HG02571 (cell line): ENCODE data around the gene TCF3.

Source experiments
- ATAC-seq: cut with Tn5 transposase; IDR thresholded peaks from one replicate; pipeline ENCODE4 v1.9.1; 2021; ENCODE audit warnings: mild to moderate bottlenecking, moderate library complexity; ENCODE audit not compliant: unreplicated experiment

Gene TCF3

GRCh38 chr19:1613146-1613545 lies 39.3 kb downstream of the TCF3 start:
- ATAC-seq: no peak

- ATAC-seq: no peak
These were observed 40.0 kb downstream of the TCF3 start for GRCh38 chr19:1612114-1613086.

GRCh38 chr19:1611353-1611752 lies 41.1 kb downstream of the TCF3 start:
- no peak for ATAC-seq

DNA sequence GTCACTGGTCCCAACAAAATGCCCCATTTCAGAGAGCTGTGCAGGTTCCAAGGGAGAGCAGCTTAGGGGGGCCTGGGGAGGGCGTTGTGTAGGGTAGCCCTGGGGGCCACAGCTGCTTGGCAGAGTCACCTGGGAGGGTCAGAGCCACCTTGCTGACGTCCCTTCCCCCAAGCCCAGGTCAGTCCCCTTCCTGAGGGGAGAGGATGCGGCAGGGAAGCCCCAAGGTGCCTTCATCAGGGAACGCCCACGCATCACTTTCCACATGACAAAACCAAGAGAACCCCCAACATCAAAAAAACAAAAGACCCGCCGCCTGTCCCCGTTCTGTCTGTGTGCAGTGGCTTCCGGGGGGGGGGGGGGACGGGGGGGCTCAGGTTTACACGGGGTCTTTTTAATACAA lies 41.8 kb downstream of the TCF3 start:
- no peak for ATAC-seq

DNA sequence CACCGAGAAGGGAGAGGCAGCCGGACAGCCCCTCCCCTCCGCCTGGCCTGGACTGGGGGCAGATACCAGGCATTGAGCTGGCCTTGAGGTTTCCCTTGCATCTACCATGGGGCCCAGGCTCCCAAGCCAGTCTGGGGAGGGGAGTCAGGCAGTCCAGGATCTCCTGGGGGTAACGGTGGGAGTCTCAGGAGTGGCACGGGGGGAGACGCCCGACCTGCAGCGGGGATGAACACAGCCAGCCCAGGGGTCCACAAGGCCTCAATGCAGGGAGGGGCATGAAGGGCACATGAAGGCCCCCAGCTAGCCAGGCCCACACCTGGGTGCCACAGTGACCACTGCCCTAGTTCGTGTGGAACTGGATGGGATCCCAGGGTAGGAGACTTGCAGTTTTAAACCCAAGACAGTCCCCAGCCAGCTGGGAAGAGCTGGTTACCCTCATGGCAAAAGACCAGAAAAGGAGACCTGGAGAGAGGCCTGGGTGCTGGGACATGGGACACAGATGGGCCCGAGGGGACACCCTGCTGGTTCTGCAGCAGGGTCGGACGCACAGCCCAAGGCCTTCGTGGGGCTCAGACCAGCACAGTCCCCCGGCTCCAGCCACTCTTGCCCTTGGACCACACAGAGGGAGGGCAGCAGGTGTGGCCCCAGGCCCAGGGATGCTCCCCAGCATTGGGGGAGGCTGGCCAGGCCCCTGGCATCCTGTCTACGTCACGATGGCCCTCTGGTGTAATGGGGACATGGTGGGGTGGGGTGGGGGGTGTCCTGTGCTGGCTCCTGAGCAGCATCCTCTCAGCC lies 42.5 kb downstream of the TCF3 start:
- ATAC-seq: no peak

- no peak for ATAC-seq
These were observed 43.4 kb downstream of the TCF3 start for GRCh38 chr19:1609103-1609396.

- ATAC-seq: no peak
These were observed 43.9 kb downstream of the TCF3 start for GRCh38 chr19:1608359-1609102.

DNA sequence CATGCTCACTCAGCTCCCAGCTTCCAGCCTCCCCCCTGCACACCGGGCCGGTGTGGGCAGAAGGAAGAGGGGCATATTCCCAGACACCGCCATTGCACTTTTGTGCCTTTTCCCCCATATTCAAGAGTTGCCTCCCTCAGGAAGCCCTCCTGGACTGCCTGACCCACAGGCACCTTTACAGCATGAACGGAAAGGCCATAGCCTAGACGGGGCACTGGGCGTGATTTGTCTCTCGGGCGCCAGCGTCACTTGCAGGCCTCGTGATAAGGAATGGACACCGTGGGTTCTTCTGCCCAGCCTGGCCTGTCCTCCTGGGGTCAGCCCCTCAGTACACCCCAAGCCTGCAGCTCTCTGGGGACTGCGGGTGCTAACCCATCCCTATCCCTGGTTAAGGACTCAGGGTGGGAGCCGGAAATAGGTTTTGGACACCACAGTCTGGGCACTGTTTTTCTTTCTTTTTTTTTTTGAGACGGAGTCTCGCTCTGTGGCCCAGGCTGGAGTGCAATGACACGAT lies 46.2 kb downstream of the TCF3 start:
- no peak for ATAC-seq

DNA sequence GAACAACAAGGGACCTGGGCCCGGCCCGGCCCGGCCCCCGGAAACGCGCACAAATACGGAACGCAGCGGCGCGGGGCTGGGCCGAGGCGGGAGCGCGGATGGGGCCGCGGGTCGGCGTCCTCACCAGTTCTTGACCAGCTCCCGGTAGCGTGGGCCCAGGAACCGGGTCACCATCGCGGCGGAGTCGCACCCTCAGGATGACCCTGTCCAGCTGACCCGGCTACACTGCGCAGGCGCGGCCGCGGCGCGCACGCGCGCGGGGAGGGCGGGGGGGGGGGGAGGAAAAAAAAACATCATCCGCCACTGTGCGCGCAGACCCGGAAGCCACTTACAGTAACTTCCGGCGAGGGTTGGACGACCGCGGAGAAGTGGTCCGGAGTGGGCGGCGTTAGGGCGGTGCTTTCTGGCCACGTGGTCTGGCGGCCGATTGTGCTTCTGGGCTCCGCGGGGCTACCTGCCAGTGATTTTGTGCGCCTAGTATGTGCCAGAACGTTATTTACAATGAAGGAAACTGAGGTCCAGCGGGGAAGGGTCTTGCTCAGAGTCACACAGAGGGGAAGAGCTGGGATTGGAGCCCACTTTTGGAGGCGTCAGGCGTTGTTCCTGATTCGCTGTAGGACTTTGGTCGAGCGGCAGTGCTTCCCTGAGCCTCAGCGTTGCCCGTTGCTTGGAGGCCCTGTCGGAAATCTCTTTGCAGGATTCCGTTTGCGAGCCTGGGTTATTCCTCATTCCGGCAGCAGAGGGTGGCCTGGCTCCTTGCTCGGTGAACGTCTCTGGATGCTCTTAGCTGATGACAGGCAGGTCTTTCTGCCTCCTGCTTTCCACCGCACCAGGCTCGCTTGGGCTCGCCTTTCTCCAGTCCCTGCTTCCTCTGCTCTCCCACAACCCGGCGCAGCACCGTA lies 46.9 kb downstream of the TCF3 start, which contains the start of gene UQCR11:
Gene UQCR11, minus strand, starts transcription at position 227 of the 902 bp plus-strand sequence. Its CDS starts 53 bp downstream, at position 174.
- peak; percentile 88 for ATAC-seq

- no peak for ATAC-seq
These were observed 50.2 kb downstream of the TCF3 start for GRCh38 chr19:1602091-1602707.

DNA sequence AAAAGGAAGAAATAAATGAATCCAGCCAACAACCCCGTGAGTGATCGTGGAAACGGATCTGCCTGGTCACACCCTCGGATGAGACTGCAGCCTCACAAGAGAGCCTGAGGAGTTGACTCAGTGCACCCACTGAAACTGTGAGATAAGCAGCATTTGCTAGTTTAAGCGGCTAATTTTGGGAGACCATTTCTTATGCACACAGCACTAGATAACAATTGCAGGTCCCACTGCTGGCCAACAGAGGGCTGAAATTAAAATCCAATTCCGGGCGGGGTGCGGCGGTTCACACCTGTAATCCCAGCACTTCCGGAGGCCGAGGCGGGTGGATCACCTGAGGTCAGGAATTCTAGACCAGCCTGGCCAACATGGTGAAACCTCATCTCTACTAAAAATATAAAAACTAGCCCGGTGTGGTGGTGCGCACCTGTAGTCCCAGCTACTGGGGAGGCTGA lies 50.8 kb downstream of the TCF3 start:
- ATAC-seq: no peak

DNA sequence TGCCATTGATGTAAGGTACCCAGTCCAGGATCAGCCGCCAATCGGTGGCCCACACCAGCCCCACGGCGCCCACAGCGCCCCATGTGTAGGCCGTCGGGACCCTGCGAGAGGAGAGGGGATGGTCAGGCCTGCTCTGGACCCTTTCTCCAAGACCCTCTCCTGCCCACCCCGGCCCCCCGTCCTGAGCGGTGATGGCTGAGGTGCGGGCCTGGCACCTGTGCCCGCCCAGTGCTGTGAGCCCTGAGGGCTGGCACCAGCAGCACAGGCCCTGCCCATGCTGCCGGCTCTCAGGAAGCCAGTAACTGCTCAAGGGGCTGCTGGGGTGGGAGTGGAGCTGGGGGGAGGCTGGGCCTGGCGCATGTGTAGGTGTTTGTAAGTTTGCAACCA lies 53.0 kb downstream of the TCF3 start:
- ATAC-seq: no peak

DNA sequence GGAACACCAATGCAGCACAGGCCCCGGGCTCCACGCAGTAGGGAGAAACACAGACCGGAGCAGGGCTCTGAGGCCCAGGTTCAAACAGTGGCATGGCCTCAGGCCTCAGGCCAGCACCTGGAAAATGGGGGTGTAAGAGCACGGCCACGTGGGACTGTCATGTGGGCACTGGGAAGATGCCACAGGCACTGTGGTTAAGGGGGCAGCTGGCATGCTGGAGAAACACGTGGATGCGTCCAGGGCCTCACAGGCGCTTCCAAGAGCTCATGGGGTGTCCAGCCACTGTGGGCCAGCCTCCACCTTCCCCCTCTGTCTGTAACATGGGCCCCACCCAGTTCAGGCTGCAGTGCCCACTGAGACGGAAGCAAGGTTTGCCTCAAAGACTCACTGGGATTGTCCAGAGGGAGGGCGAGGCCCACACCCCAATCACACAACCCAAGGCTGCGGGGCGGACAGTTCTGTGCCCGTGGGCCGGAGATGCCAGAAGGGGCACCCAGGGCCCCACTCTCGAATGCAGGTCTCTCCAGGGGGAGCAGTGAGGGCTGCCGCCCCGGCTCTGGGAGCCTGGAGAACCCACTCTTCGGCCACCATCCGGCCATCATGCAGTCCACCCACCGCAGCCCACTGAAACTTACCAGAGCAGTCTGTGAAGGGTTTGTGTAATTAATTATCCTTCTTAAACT lies 53.5 kb downstream of the TCF3 start:
- no peak for ATAC-seq

- no peak for ATAC-seq
These were observed 59.0 kb downstream of the TCF3 start for GRCh38 chr19:1593501-1593772.

DNA sequence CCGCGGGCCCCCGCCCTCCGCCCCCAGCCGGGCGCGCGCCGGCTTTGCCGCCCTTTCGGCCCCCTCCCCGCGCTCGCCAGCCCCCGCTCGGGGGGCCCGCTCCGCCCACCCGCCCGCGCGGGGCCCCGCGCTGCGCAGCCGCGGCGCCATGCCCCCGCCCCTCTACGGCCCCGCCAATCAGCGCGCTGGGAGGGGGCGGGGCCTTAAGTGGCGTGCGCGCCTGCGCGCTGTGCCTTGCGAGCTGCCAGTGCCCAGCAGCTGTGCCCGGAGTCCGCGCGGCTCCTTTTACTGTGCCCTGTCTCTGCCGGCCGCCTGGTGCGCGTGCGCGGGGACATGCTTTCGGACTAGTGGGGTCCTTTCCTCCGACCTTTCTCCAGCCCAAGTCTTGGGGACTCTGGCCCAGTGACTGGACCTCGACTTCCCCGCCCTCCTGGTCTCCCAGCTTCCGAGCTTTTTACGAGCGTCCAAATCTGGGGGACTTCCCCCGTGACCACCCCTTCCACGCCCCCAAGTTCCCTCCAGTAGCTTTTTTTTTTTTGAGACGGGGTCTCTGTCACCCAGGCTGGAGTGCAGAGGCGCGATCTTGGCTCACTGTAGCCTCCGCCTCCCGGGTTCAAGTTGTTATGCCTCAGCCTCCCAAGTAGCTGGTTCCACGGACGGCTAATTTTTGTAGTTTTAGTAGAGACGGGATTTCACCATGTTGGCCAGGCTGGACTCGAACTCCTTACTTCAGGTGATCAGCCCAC lies 59.5 kb downstream of the TCF3 start, which contains the start of gene MBD3:
Gene MBD3, minus strand, starts transcription at position 111 of the 746 bp plus-strand sequence. CDS start 234 bp downstream, outside the sequence.
- ATAC-seq: peak; percentile 62

DNA sequence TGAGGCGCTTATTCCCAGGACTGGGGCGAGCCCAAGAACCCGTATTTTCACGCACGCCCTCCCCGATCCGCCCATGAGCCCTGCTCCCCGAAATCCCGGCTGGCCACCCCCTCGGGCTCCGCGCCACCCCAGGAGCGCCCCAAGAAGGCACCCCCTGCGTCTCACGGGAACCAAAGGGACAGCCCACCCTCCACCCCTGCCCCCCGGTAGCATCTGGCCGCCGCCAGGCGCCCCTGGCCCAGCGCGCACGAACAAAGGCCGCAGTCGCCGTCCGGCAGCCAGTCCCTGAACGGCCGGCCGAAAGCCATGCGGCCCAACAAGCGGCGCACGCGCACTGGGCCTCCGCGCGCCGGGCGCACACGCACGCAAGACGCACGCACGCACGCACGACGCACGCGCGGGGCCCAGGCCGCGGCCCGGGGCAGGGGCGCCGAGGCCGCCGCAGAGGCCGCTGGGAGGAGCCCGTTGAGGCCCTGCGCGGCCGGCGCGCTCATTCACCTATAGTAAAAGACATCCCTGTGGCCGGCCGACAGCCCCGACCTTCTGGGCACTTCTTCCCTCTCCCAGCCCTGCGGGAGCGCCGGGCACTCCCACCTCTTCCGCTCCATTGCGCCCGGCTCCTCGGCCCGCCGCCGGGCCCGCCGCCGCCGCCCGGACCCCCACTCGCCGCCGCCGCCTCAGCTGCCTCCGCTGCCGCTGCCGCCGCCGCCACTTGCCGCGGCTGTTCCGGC lies 60.2 kb downstream of the TCF3 start:
- peak; percentile 63 for ATAC-seq

DNA sequence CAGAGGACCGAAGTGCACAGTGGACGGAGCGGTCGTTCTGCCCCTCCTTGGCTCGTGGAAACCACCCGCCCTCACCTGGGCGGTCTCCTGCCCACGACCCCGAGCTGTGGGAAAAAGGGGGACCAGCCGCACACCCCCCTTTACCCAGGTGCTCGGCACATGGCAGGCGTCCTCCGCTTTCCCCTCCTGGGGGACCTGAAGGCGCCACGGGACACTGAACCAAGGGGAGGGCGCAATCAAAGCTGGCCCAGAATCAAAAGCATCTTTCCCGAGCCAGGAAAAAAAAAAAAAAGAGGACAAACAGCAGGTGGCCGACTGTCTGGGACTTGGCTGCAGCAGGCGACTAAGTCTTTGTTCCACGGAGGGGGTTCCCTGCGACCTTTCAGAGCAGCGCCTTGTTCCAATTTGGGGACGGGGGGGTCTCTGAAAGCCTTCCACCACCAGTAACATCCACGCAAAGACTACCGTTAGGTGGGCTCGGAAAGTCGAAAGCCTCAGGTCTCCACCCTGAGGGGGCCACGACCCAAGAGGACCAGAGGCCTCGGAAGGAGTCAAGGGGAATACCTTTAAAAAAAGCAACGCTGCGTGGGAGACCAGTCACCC lies 60.9 kb downstream of the TCF3 start:
- ATAC-seq: no peak
